Vagina (tissue), 2 donors: ENCODE data around the gene NAV2.

ENCODE experiments used
- CTCF ChIP-seq, 3 experiments: fragments of 450-650 bp in 2 of 3; fragments of 200-600 bp in 1 of 3; sonication (generic) in 1 of 3; IDR thresholded peaks; one replicate each; pipeline ENCODE4 v1.5.1; 2017 to 2019; ENCODE audit warnings: antibody characterized with exemption in 3 of 3, mild to moderate bottlenecking in 2 of 3, moderate library complexity in 2 of 3
- POLR2A ChIP-seq, 2 donors: fragments of 450-650 bp; IDR thresholded peaks; one replicate each; pipeline ENCODE4 v1.6.1; 2017; ENCODE audit warnings: antibody characterized with exemption in 2 of 2, mild to moderate bottlenecking in 2 of 2, moderate library complexity in 2 of 2
- POLR2AphosphoS5 ChIP-seq, 2 donors: sonication (generic); formaldehyde crosslinking; IDR thresholded peaks; one replicate each; pipeline ENCODE4 v1.9.0; 2017; ENCODE audit warnings: antibody characterized with exemption in 2 of 2, mild to moderate bottlenecking in 2 of 2, low read depth in 1 of 2; ENCODE audit not compliant: insufficient read depth in 1 of 2

- TF ChIP-seq CTCF (IDR thresholded peaks at IDR 0.05) (no peak), POLR2A (IDR thresholded peaks at IDR 0.05) (no peak), POLR2AphosphoS5 (IDR thresholded peaks at IDR 0.05; ENCODE audit: insufficient read depth in 1 of 2, low read depth in 1 of 2) (no peak)
Measured at GRCh38 chr11:20043992-20044391, 331.4 kb downstream of the NAV2 start.
